ENCODE measurements around the gene EFNB2. TPM values are rescaled to one million over a fixed set of nuclear protein-coding genes. Genes with fewer than 3 reads are reported as not detected.
A peak's percentile ranks its signal among the peaks of the same experiment; 100 is the strongest.

Gene EFNB2
- total RNA-seq, 1 donor from 2014 or later, result 197 TPM

DNA sequence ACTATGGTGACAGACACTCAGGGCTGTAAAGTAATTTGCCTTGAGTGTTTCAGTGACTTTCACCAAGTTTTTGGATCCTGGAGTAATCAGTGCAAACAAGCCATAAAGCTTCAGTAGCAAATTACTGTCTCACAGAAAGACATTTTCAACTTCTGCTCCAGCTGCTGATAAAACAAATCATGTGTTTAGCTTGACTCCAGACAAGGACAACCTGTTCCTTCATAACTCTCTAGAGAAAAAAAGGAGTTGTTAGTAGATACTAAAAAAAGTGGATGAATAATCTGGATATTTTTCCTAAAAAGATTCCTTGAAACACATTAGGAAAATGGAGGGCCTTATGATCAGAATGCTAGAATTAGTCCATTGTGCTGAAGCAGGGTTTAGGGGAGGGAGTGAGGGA is 23.1 kb upstream of the EFNB2 start:
- no peak overlapping the region for H3K4me3 Mint-ChIP-seq
- TF ChIP-seq, protein P1, sequence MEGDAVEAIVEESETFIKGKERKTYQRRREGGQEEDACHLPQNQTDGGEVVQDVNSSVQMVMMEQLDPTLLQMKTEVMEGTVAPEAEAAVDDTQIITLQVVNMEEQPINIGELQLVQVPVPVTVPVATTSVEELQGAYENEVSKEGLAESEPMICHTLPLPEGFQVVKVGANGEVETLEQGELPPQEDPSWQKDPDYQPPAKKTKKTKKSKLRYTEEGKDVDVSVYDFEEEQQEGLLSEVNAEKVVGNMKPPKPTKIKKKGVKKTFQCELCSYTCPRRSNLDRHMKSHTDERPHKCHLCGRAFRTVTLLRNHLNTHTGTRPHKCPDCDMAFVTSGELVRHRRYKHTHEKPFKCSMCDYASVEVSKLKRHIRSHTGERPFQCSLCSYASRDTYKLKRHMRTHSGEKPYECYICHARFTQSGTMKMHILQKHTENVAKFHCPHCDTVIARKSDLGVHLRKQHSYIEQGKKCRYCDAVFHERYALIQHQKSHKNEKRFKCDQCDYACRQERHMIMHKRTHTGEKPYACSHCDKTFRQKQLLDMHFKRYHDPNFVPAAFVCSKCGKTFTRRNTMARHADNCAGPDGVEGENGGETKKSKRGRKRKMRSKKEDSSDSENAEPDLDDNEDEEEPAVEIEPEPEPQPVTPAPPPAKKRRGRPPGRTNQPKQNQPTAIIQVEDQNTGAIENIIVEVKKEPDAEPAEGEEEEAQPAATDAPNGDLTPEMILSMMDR (IDR thresholded peaks at IDR 0.05; ENCODE audit: unreplicated experiment), result no peak
- H3K27me3 Mint-ChIP-seq (ENCODE audit: low read depth), result no peaks in the 10 kb centered on the region
- no peaks in the 10 kb centered on the region for H3K9me3 Mint-ChIP-seq
- no peak for DNase-seq (ENCODE audit: low spot score in 2 of 2, unreplicated experiment in 2 of 2)
- H3K27ac Mint-ChIP-seq, result peak overlapping the region; percentile 48
- peaks cover 40% of the 10 kb centered on the region for H3K36me3 Mint-ChIP-seq
- peaks cover 31% of the 10 kb centered on the region for H3K4me1 Mint-ChIP-seq

DNA sequence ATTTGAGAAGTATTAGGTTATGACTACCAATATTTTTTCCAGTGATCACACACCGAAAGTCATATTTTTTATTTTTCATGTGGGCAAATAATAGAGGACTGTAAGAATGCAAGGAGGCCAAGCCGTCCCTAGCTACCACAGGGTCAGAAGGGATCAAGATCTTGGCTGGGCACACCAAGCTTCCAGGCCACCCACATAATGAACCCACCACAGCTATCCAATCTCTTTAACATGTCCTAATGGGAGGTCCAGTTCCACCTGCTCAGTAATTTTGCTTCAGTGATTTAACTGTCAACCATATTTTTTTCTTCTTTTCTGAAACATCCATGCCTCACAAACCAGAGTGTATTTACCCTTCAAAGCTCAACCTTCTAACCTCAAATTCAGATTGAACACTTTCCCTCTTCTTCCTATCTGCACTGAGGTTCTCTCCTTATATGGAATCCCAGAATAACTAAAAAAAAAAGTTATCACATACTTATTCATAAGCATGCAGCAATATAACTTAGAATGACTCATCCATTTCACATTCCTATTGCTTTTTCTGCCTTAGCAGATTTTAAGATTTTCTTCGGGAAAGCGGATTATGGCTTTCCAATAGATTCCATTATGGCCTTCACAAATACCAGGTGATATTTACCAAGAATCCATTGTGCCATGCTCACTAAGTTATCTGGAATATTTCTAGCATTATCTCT is 20.3 kb upstream of the EFNB2 start:
- Mint-ChIP-seq H3K4me3 (no peak overlapping the region), H3K4me1 (peaks cover 15% of the 10 kb centered on the region), H3K27ac (peak overlapping the region; percentile 7), H3K27me3 (ENCODE audit: low read depth) (no peaks in the 10 kb centered on the region), H3K36me3 (peaks cover 56% of the 10 kb centered on the region), H3K9me3 (no peaks in the 10 kb centered on the region)
- no peak for DNase-seq (ENCODE audit: low spot score in 2 of 2, unreplicated experiment in 2 of 2)
- TF ChIP-seq, protein P1 (IDR thresholded peaks at IDR 0.05; ENCODE audit: unreplicated experiment), result no peak

DNA sequence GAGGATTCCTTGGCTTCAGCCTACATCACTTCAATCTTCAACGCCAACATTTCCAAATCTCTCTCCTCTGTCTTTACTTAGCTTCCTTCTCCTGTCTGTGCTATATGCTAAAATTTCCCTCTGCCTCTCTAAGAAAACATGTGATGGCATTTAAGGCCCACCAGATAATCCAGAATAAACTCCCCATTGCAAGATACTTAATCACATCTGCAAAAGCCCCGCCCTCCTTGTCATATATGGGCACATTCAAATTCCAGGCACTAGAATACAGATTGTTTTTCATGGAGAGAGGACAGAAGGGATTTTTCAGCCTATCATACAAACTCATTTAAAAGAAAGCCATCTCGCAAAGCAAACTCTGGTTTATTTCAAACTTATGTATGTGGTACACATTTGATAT is 16.3 kb upstream of the EFNB2 start:
- Mint-ChIP-seq H3K4me1 (peaks cover 3% of the 10 kb centered on the region), H3K9me3 (no peaks in the 10 kb centered on the region), H3K27ac (peak overlapping the region; percentile 10), H3K36me3 (peaks cover 60% of the 10 kb centered on the region), H3K27me3 (ENCODE audit: low read depth) (no peaks in the 10 kb centered on the region), H3K4me3 (no peak overlapping the region)
- TF ChIP-seq, protein P1 (IDR thresholded peaks at IDR 0.05; ENCODE audit: unreplicated experiment), result no peak
- no peak for DNase-seq (ENCODE audit: low spot score in 2 of 2, unreplicated experiment in 2 of 2)

DNA sequence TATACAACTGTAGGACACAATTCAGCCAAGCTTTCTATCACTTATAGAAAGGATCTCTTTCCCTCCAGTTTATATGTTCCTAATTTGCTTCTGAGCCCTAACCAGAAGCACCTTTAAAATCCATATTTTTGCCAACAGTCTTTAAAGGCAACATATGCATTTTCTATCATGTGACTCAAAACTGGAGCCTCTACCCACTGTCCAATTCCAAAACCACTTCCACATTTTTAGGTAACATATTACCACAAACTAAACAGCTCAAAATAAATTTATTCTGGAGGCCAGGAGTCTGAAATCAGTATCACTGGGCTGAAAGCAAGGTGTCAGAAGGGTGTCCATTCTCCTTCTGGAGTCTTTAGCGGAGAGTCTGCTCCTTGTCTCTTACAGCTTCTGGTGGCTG is 15.9 kb upstream of the EFNB2 start:
- Mint-ChIP-seq H3K4me1 (peaks cover 3% of the 10 kb centered on the region), H3K27me3 (ENCODE audit: low read depth) (no peaks in the 10 kb centered on the region), H3K4me3 (no peak overlapping the region), H3K9me3 (no peaks in the 10 kb centered on the region), H3K36me3 (peaks cover 57% of the 10 kb centered on the region), H3K27ac (peak overlapping the region; percentile 10)
- TF ChIP-seq, protein P1 (IDR thresholded peaks at IDR 0.05; ENCODE audit: unreplicated experiment), result no peak
- no peak for DNase-seq (ENCODE audit: low spot score in 2 of 2, unreplicated experiment in 2 of 2)

DNA sequence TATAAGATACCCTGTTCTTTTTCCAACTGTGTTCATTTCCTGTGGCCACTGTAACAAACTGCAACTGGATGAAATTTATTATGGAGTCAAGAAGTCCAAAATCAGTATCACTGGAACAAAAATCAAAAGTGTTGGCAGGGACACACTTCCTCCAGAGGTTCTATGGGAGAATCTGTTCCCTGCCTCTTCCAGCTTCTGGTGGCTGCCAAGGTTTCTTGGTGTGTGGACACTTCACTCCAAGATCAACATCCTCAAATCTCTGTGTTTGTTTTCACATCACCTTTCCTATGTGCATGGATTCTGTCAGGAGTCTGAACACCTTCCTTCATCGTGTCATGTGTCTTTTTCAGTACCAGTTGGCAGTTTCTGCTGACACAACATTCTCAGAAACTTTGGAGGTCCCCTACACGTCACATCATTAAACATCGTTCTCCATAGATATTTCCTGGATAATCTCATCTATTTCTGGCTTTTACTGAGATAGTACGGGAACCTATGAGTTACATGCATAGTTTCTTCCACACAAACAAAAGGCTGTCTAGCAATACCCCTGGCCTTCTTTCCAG is 15.2 kb upstream of the EFNB2 start:
- H3K27me3 Mint-ChIP-seq (ENCODE audit: low read depth), result no peaks in the 10 kb centered on the region
- no peak overlapping the region for H3K4me3 Mint-ChIP-seq
- no peak overlapping the region for H3K27ac Mint-ChIP-seq
- H3K36me3 Mint-ChIP-seq, result peaks cover 50% of the 10 kb centered on the region
- TF ChIP-seq, protein P1 (IDR thresholded peaks at IDR 0.05; ENCODE audit: unreplicated experiment), result no peak
- H3K9me3 Mint-ChIP-seq, result no peaks in the 10 kb centered on the region
- no peak for DNase-seq (ENCODE audit: low spot score in 2 of 2, unreplicated experiment in 2 of 2)
- H3K4me1 Mint-ChIP-seq, result peaks cover 3% of the 10 kb centered on the region

Data from mesothelial cell of epicardium (in vitro differentiated cells).